ENCODE results near the gene ITPR1.

DNA sequence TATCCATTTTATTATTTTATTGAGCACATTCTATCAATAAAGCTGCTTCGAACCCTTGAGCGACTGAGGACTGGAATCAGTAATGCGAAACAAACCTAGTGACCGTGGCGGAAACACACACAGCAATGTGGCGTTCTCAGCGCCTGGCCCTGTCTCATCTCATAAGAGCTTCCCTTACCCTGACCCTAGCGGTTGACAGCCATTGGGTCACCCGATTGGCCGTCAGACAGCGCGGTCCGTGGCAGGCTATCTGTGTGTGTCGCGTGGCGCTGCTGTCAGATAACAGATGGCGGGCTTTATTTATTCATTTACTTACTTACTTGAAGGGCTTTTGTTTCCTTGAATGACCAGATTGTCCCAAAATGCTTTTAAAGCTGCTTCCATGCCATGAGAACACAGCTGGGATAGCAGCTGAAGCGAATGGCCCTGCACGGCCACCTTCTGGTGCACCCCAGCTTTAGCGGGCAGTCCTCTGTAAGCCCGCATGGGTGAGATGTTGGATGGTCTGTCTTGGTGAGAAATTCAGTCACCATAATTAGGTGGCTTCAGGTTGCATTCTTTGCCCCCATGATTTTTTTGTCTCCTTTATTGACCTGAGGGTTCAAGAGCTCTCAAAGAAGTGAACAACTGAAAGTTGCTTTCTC lies 270.6 kb downstream of the ITPR1 start:
- TF ChIP-seq, protein P1, sequence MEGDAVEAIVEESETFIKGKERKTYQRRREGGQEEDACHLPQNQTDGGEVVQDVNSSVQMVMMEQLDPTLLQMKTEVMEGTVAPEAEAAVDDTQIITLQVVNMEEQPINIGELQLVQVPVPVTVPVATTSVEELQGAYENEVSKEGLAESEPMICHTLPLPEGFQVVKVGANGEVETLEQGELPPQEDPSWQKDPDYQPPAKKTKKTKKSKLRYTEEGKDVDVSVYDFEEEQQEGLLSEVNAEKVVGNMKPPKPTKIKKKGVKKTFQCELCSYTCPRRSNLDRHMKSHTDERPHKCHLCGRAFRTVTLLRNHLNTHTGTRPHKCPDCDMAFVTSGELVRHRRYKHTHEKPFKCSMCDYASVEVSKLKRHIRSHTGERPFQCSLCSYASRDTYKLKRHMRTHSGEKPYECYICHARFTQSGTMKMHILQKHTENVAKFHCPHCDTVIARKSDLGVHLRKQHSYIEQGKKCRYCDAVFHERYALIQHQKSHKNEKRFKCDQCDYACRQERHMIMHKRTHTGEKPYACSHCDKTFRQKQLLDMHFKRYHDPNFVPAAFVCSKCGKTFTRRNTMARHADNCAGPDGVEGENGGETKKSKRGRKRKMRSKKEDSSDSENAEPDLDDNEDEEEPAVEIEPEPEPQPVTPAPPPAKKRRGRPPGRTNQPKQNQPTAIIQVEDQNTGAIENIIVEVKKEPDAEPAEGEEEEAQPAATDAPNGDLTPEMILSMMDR (conservative IDR thresholded peaks at IDR 0.05): no peak
- no peak for TF ChIP-seq EZH2 (IDR thresholded peaks at IDR 0.05; ENCODE audit: low read depth)

Measured in PC-9 (cell line).